ENCODE data around the gene GNG12. TPM values are rescaled to one million over a fixed set of nuclear protein-coding genes. Genes with fewer than 3 reads are reported as not detected.

Gene GNG12
- total RNA-seq, 6 experiments from 2014 or later: 172 to 229 (median 198) TPM

- no peaks in the 10 kb centered on the region for H3K9me3 Mint-ChIP-seq
- peaks cover 19% of the 10 kb centered on the region for H3K36me3 Mint-ChIP-seq (ENCODE audit: low read depth)
- no peak for TF ChIP-seq CTCF (IDR thresholded peaks at IDR 0.05)
- no peak overlapping the region for H3K27ac Mint-ChIP-seq
- H3K4me3 Mint-ChIP-seq: no peak overlapping the region
- H3K4me1 Mint-ChIP-seq (ENCODE audit: low read depth): peaks cover 55% of the 10 kb centered on the region
- no peak for DNase-seq
- H3K27me3 Mint-ChIP-seq (ENCODE audit: insufficient read depth): no peaks in the 10 kb centered on the region; the same call in 1 of the 2 replicates
Observed at GRCh38 chr1:67823615-67824014, 9.7 kb downstream of the GNG12 start.

- Mint-ChIP-seq H3K27me3 (ENCODE audit: insufficient read depth) (no peaks in the 10 kb centered on the region; the same call in 1 of the 2 replicates), H3K9me3 (no peaks in the 10 kb centered on the region), H3K27ac (no peak overlapping the region), H3K4me3 (no peak overlapping the region), H3K4me1 (ENCODE audit: low read depth) (peaks cover 56% of the 10 kb centered on the region), H3K36me3 (ENCODE audit: low read depth) (peaks cover 18% of the 10 kb centered on the region)
- no peak for DNase-seq
- TF ChIP-seq CTCF (IDR thresholded peaks at IDR 0.05): no peak
Observed at GRCh38 chr1:67821263-67821662, 12.0 kb downstream of the GNG12 start.

GRCh38 chr1:67818725-67819301 lies 14.5 kb downstream of the GNG12 start:
- Mint-ChIP-seq H3K4me3 (no peak overlapping the region), H3K9me3 (no peaks in the 10 kb centered on the region), H3K36me3 (ENCODE audit: low read depth) (peaks cover 22% of the 10 kb centered on the region), H3K4me1 (ENCODE audit: low read depth) (peaks cover 57% of the 10 kb centered on the region), H3K27me3 (ENCODE audit: insufficient read depth) (no peaks in the 10 kb centered on the region), H3K27ac (peak overlapping the region; percentile 34)
- DNase-seq: no peak
- no peak for TF ChIP-seq CTCF (IDR thresholded peaks at IDR 0.05)

GRCh38 chr1:67818162-67818561 lies 15.1 kb downstream of the GNG12 start:
- Mint-ChIP-seq H3K36me3 (ENCODE audit: low read depth) (peaks cover 16% of the 10 kb centered on the region), H3K27me3 (ENCODE audit: insufficient read depth) (no peaks in the 10 kb centered on the region), H3K9me3 (no peaks in the 10 kb centered on the region), H3K4me1 (ENCODE audit: low read depth) (peaks cover 57% of the 10 kb centered on the region), H3K4me3 (no peak overlapping the region), H3K27ac (no peak overlapping the region; the same call in 1 of the 2 replicates)
- no peak for TF ChIP-seq CTCF (IDR thresholded peaks at IDR 0.05)
- DNase-seq: no peak

GRCh38 chr1:67817319-67817718 lies 15.9 kb downstream of the GNG12 start:
- Mint-ChIP-seq H3K4me3 (no peak overlapping the region), H3K27ac (no peak overlapping the region), H3K9me3 (no peaks in the 10 kb centered on the region), H3K4me1 (ENCODE audit: low read depth) (peaks cover 58% of the 10 kb centered on the region), H3K27me3 (ENCODE audit: insufficient read depth) (no peaks in the 10 kb centered on the region), H3K36me3 (ENCODE audit: low read depth) (peaks cover 16% of the 10 kb centered on the region)
- TF ChIP-seq CTCF (IDR thresholded peaks at IDR 0.05): no peak
- no peak for DNase-seq
